ENCODE measurements around the gene CA9.

DNA sequence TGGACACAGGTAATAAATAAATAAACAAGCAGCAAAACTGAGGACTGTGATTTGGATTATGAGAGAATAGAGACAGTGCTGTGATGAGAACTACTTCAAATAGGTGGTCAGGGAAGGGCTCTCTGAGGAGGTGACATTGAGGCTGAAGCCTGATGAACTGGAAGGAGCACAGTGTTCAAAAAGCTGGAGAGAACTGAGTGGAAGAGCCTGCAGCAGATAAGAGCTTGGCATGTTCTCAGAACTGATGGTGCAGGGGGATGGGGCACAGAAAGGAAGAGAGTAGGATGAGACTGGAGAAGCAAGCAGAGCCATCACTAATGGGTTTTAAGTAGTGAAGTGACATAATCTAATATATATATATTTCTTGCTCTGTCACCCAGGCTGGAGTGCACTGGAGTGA lies 27.2 kb downstream of the CA9 start:
- TF ChIP-seq, protein P1, sequence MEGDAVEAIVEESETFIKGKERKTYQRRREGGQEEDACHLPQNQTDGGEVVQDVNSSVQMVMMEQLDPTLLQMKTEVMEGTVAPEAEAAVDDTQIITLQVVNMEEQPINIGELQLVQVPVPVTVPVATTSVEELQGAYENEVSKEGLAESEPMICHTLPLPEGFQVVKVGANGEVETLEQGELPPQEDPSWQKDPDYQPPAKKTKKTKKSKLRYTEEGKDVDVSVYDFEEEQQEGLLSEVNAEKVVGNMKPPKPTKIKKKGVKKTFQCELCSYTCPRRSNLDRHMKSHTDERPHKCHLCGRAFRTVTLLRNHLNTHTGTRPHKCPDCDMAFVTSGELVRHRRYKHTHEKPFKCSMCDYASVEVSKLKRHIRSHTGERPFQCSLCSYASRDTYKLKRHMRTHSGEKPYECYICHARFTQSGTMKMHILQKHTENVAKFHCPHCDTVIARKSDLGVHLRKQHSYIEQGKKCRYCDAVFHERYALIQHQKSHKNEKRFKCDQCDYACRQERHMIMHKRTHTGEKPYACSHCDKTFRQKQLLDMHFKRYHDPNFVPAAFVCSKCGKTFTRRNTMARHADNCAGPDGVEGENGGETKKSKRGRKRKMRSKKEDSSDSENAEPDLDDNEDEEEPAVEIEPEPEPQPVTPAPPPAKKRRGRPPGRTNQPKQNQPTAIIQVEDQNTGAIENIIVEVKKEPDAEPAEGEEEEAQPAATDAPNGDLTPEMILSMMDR (IDR thresholded peaks at IDR 0.05): no peak
- TF ChIP-seq, protein P2, sequence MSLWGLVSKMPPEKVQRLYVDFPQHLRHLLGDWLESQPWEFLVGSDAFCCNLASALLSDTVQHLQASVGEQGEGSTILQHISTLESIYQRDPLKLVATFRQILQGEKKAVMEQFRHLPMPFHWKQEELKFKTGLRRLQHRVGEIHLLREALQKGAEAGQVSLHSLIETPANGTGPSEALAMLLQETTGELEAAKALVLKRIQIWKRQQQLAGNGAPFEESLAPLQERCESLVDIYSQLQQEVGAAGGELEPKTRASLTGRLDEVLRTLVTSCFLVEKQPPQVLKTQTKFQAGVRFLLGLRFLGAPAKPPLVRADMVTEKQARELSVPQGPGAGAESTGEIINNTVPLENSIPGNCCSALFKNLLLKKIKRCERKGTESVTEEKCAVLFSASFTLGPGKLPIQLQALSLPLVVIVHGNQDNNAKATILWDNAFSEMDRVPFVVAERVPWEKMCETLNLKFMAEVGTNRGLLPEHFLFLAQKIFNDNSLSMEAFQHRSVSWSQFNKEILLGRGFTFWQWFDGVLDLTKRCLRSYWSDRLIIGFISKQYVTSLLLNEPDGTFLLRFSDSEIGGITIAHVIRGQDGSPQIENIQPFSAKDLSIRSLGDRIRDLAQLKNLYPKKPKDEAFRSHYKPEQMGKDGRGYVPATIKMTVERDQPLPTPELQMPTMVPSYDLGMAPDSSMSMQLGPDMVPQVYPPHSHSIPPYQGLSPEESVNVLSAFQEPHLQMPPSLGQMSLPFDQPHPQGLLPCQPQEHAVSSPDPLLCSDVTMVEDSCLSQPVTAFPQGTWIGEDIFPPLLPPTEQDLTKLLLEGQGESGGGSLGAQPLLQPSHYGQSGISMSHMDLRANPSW (CRISPR knock-in tag; conservative IDR thresholded peaks at IDR 0.05; ENCODE audit: low read depth): no peak
- no peak for TF ChIP-seq CBFB (CRISPR knock-in tag; IDR thresholded peaks at IDR 0.05; ENCODE audit: low read depth)
- TF ChIP-seq, protein P3, sequence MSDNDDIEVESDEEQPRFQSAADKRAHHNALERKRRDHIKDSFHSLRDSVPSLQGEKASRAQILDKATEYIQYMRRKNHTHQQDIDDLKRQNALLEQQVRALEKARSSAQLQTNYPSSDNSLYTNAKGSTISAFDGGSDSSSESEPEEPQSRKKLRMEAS (CRISPR knock-in tag; IDR thresholded peaks at IDR 0.05): no peak
- no peak for TF ChIP-seq TCF7 (CRISPR knock-in tag; IDR thresholded peaks at IDR 0.05; ENCODE audit: low read depth)
- no peak for TF ChIP-seq JUN (CRISPR knock-in tag; IDR thresholded peaks at IDR 0.05)

Data from WTC11 (cell line).